ENCODE results near the gene SOCS3.

Gene SOCS3

DNA sequence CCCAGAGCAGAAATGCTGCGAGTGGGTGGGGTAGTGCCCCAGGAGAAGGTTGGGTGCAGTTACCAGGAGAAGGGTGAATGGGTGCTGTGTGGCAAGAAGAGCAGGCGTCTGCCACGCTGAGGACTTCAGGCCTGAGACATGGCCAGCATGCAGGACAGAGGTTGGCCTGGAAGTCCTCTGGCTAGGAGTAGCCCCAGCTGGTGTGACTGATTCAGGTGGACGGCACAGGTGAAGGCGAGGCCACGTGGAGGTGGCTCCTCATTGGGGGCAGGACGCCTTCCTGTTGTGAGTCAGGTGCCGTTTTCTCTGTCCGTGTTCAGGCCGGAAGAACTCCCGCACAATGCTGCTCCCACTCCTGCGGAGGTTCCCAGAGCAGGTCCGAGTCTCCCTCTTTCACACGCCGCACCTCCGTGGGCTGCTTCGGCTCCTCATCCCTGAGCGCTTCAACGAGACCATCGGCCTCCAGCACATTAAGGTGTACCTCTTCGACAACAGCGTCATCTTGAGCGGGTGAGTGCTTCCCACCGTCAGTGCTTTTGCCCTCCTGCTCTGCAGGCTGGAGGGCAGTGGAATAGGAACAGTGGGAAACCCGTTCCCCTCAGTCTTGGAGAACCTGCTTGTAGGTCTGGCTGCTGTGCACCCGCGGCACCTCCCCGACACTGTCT is 39.3 kb upstream of the SOCS3 start:
- Histone ChIP-seq H3K27me3 (no peaks in the 10 kb centered on the region), H3K36me3 (peaks cover 68% of the 10 kb centered on the region), H3K9me3 (no peaks in the 10 kb centered on the region), H3K4me1 (no peaks in the 10 kb centered on the region), H3K4me3 (ENCODE audit: low read depth, low read length) (no peak overlapping the region)
- TF ChIP-seq, protein P1, sequence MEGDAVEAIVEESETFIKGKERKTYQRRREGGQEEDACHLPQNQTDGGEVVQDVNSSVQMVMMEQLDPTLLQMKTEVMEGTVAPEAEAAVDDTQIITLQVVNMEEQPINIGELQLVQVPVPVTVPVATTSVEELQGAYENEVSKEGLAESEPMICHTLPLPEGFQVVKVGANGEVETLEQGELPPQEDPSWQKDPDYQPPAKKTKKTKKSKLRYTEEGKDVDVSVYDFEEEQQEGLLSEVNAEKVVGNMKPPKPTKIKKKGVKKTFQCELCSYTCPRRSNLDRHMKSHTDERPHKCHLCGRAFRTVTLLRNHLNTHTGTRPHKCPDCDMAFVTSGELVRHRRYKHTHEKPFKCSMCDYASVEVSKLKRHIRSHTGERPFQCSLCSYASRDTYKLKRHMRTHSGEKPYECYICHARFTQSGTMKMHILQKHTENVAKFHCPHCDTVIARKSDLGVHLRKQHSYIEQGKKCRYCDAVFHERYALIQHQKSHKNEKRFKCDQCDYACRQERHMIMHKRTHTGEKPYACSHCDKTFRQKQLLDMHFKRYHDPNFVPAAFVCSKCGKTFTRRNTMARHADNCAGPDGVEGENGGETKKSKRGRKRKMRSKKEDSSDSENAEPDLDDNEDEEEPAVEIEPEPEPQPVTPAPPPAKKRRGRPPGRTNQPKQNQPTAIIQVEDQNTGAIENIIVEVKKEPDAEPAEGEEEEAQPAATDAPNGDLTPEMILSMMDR (IDR thresholded peaks at IDR 0.05; ENCODE audit: low read depth, low read length), result no peak
- no peak for DNase-seq

DNA sequence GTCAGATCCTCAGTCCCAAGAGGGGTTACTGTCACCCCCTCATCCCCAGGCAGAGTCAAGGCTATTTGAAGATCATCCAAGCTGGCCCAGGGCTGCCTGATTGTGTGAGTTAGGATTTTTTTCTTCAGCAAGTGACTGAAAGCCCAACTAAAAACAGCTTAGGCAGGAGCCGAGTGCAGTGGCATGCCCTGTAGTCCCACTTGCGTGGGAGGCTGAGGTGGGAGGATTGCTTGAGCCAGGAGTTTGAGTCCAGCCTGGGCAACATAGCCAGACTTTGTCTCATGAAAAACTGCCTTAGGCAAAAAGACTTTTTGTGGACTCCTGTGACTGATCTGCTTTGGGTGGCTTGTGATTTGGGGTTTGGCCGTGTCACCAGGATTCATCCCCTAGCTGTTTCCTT is 38.5 kb upstream of the SOCS3 start:
- Histone ChIP-seq H3K9me3 (no peaks in the 10 kb centered on the region), H3K27me3 (no peaks in the 10 kb centered on the region), H3K4me3 (ENCODE audit: low read depth, low read length) (no peak overlapping the region), H3K4me1 (no peaks in the 10 kb centered on the region), H3K36me3 (peaks cover 62% of the 10 kb centered on the region)
- no peak for DNase-seq
- TF ChIP-seq, protein P1 (IDR thresholded peaks at IDR 0.05; ENCODE audit: low read depth, low read length), result no peak

DNA sequence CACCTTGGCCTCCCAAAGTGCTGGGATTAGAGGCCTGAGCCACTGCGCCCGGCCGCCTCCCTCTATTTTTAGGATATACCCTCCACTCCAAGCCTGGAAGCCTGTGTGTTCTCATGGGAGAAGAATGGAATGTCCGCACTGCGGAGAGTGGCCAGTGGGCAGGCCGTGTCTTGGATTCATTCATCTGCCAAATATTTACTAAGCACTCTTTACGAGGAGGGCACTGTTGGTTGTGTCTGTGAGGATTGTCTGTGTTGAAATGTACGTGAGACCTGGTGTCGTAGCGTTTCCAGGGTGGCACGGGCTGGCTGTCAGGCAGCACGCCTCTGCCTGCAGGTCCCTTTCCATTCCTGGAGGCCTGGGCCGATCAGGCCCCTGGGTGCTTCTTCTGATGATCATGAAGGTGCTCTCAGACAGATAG is 37.8 kb upstream of the SOCS3 start:
- H3K27me3 ChIP-seq, result no peaks in the 10 kb centered on the region
- no peak for DNase-seq
- TF ChIP-seq, protein P1 (IDR thresholded peaks at IDR 0.05; ENCODE audit: low read depth, low read length), result no peak
- no peaks in the 10 kb centered on the region for H3K9me3 ChIP-seq
- no peaks in the 10 kb centered on the region for H3K4me1 ChIP-seq
- peaks cover 55% of the 10 kb centered on the region for H3K36me3 ChIP-seq
- H3K4me3 ChIP-seq (ENCODE audit: low read depth, low read length), result no peak overlapping the region

DNA sequence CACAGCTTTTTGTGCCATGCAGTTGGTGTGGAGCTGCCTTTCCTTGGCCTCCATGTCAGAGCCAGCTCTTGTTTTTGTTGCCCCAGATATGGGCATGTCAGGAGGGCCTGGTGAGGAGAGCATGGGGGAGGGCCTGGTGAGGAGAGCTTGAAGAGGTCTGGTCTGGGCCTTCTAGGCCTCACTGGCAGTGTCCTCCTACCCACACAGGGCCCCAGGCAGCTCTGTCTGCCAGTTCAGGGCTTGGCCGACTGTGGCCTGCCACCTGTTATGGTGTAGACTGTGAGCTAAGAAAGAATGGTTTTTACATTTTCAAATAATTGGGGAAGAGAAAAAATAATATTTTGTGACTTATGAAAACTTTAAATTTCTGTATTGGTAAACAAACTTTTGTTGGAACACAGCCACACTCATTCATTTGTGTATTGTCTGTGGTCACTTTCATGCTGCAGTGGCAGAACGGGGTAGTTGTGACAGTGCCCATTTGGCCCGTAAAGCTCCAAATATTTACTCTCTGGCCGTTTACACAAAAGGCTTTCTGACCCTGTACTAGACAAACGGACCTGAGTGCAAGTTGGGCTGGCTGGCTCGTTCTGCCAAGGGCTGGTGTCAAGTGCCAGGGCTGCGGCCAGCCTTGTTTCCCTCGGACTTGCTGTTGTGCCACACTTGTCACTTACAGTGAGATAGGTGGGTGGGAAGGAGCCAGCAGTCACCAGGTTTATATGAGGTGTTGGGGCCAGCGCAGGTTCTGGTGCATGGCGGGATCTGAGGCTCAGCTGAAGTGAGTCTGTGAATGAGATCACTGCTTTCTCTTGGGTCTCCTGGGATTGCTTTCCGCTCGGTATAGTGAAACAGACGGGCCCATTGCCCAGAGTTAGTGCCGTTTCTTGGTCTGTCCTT is 36.8 kb upstream of the SOCS3 start:
- no peak for DNase-seq

DNA sequence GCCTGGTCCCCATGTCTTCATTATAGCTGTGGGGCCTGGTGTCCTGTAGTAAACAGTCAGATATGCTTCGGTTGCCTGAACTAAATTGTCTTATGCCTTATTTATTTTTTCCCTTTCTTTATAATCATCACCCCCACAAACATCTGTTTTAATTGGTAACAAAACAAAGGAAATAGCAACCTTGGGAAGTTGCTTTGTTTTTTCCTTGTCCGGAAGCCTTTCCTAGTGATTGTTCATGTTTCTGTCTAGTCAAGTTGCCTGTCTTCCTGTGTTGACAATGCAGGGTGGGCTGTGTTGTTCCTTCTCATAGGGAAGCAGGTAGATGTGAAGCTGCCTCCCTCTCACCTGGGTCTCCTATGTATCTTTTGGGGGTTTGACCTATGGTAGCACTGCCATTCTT is 35.3 kb upstream of the SOCS3 start:
- no peaks in the 10 kb centered on the region for H3K27me3 ChIP-seq
- no peak overlapping the region for H3K4me3 ChIP-seq (ENCODE audit: low read depth, low read length)
- DNase-seq, result no peak
- no peaks in the 10 kb centered on the region for H3K4me1 ChIP-seq
- H3K36me3 ChIP-seq, result peaks cover 47% of the 10 kb centered on the region
- no peaks in the 10 kb centered on the region for H3K9me3 ChIP-seq
- TF ChIP-seq, protein P1 (IDR thresholded peaks at IDR 0.05; ENCODE audit: low read depth, low read length), result no peak

More for the DNA sequence above, 36.8 kb upstream of the SOCS3 start:
- H3K4me3 ChIP-seq (ENCODE audit: low read depth, low read length), result no peak overlapping the region
- H3K36me3 ChIP-seq, result peaks cover 56% of the 10 kb centered on the region
- TF ChIP-seq, protein P1 (IDR thresholded peaks at IDR 0.05; ENCODE audit: low read depth, low read length), result no peak
- no peaks in the 10 kb centered on the region for H3K9me3 ChIP-seq
- H3K27me3 ChIP-seq, result no peaks in the 10 kb centered on the region
- H3K4me1 ChIP-seq, result no peaks in the 10 kb centered on the region

DNA sequence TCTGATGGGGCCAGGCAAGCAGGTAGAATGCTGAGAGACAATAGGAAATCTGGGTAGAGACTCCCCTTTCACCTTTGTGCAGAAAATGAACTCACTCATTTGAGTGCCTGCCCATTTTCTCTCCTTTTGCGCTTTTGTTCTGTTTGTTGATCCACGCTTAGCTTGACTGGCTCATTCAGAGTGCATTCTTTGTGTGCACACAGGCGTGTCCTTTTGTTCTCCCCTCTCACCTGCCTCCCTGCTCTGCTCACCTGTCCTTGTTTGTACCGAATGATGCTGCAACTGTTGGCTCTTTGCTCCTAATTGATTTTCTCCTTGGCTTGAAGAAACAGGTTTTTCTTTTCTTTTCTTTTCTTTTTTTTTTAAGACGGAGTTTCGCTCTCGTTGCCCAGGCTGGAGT is 34.3 kb upstream of the SOCS3 start:
- Histone ChIP-seq H3K27me3 (no peaks in the 10 kb centered on the region), H3K36me3 (peaks cover 39% of the 10 kb centered on the region), H3K4me1 (no peaks in the 10 kb centered on the region), H3K4me3 (ENCODE audit: low read depth, low read length) (no peak overlapping the region), H3K9me3 (no peaks in the 10 kb centered on the region)
- TF ChIP-seq, protein P1 (IDR thresholded peaks at IDR 0.05; ENCODE audit: low read depth, low read length), result no peak
- no peak for DNase-seq
